GM12878 (cell line): Measurements from ENCODE around the gene TMEM144. TPM values are rescaled to one million over a fixed set of nuclear protein-coding genes. Genes with fewer than 3 reads are reported as not detected.

ENCODE experiments used
- ATAC-seq: fragments of 200-7000 bp; cut with Tn5 transposase; 3 replicates; pipeline ENCODE4 v1.9.1; 2020; ENCODE audit warnings: mild to moderate bottlenecking, moderate library complexity
- BruUV-seq: library from RNA; stranded (reverse); fragments of 400-500 nt; replicated peaks from 2 replicates; lab custom pipeline; 2021; lab: Mats Ljungman, UMichigan
- CTCF ChIA-PET: fragments of 300-600 bp; sonication (Branson Sonifier 250); formaldehyde crosslinking; extraction: SDS; loops from one replicate; lab custom pipeline; 2021; ENCODE audit warnings: inconsistent platforms; lab: Yijun Ruan, JAX
- POLR2A ChIA-PET: fragments of 350-600 bp; formaldehyde crosslinking; extraction: SDS; loops from one replicate; lab custom pipeline; 2021; ENCODE audit warnings: inconsistent platforms; lab: Charles Lee
- RAD21 ChIA-PET: fragments of 300-600 bp; sonication (Branson Sonifier 250); formaldehyde crosslinking; loops from one replicate; lab custom pipeline; 2023; ENCODE audit warnings: antibody characterized with exemption; ENCODE audit not compliant: unreplicated experiment; lab: Charles Lee
- SMC1A ChIA-PET: fragments of 300-600 bp; sonication (Branson Sonifier 250); formaldehyde crosslinking; loops from one replicate; lab custom pipeline; 2023; ENCODE audit not compliant: unreplicated experiment, uncharacterized antibody; lab: Charles Lee
- DNase-seq: peaks from one replicate; pipeline ENCODE4 v3.0.0-alpha.2; 2011; ENCODE audit warnings: low read depth, low spot score
- FAIRE-seq: peaks from 3 replicates; lab custom pipeline; 2011; peaks lifted over from hg19 to GRCh38; lab: Jason Lieb, UNC
- H2AFZ ChIP-seq: 2 replicates; pipeline ENCODE4 v1.6.0; 2011; ENCODE audit warnings: low read depth, low read length, control low read depth; ENCODE audit not compliant: control insufficient read depth
- H3K27ac ChIP-seq: 2 replicates; pipeline ENCODE4 v1.5.1; 2011; ENCODE audit warnings: control low read depth; ENCODE audit not compliant: control insufficient read depth, insufficient read depth
- H3K27me3 ChIP-seq, 2 experiments: replicated peaks in 1 of 2; 2 replicates each; pipeline versions ENCODE4 v1.6.0 to v1.6.1; 2011; ENCODE audit warnings: low read length in 1 of 2; ENCODE audit not compliant: control insufficient read depth in 2 of 2, insufficient read depth in 2 of 2
- H3K36me3 ChIP-seq, 2 experiments: 2 replicates each; pipeline ENCODE4 v1.5.1; 2011; ENCODE audit warnings: low read length in 1 of 2; ENCODE audit not compliant: control insufficient read depth in 2 of 2, insufficient read depth in 2 of 2
- H3K4me1 ChIP-seq: 2 replicates; pipeline ENCODE4 v1.6.1; 2011; ENCODE audit warnings: mild to moderate bottlenecking, low read length, moderate library complexity, mixed read lengths; ENCODE audit not compliant: control insufficient read depth, insufficient read depth
- H3K4me2 ChIP-seq: 2 replicates; pipeline ENCODE4 v1.6.0; 2011; ENCODE audit warnings: control low read depth; ENCODE audit not compliant: control insufficient read depth, insufficient read depth
- H3K4me3 ChIP-seq: fragments of 200-600 bp; sonication (generic); 2 replicates; pipeline ENCODE4 v1.5.1; 2016
- H3K79me2 ChIP-seq: 2 replicates; pipeline ENCODE4 v1.6.0; 2011; ENCODE audit warnings: low read length; ENCODE audit not compliant: control insufficient read depth, insufficient read depth
- H3K9ac ChIP-seq: 2 replicates; pipeline ENCODE4 v1.8.0; 2011; ENCODE audit warnings: low read length, control low read depth, mixed read lengths; ENCODE audit not compliant: control insufficient read depth, insufficient read depth
- H3K9me3 ChIP-seq: replicated peaks from 3 replicates; pipeline ENCODE4 v1.5.1; 2011; ENCODE audit warnings: mild to moderate bottlenecking, low read length; ENCODE audit not compliant: control insufficient read depth, insufficient read depth
- H4K20me1 ChIP-seq: 2 replicates; pipeline ENCODE4 v1.6.0; 2011; ENCODE audit not compliant: control insufficient read depth, insufficient read depth
- E2F4 ChIP-seq: IDR thresholded peaks from 2 replicates; pipeline ENCODE4 v1.6.1; 2012; ENCODE audit warnings: low read depth, low read length, improper control_type of control experiment
- EED ChIP-seq: sonication (generic); IDR thresholded peaks from 2 replicates; pipeline ENCODE4 v1.6.1; 2016; ENCODE audit warnings: antibody characterized with exemption, low read depth
- FOXK2 ChIP-seq: fragments of 450-650 bp; IDR thresholded peaks from 2 replicates; pipeline ENCODE4 v1.6.1; 2017; ENCODE audit warnings: mild to moderate bottlenecking, moderate library complexity
- IKZF1 ChIP-seq: fragments of 450-650 bp; conservative IDR thresholded peaks from 2 replicates; pipeline ENCODE4 v1.6.1; 2017; ENCODE audit warnings: antibody characterized with exemption, mild to moderate bottlenecking
- LARP7 ChIP-seq: fragments of 450-650 bp; IDR thresholded peaks from 2 replicates; pipeline ENCODE4 v1.6.1; 2017; ENCODE audit warnings: mild to moderate bottlenecking
- PAX8 ChIP-seq: fragments of 450-650 bp; IDR thresholded peaks from 2 replicates; pipeline ENCODE4 v1.6.1; 2017; ENCODE audit warnings: mild to moderate bottlenecking, moderate library complexity
- PML ChIP-seq: IDR thresholded peaks from 2 replicates; pipeline ENCODE4 v1.6.1; 2012; ENCODE audit warnings: low read length, inconsistent platforms
- RUNX3 ChIP-seq: IDR thresholded peaks from 2 replicates; pipeline ENCODE4 v1.6.1; 2012; ENCODE audit warnings: low read length, inconsistent platforms
- SUPT20H ChIP-seq: IDR thresholded peaks from 2 replicates; pipeline ENCODE4 v1.6.1; 2011; ENCODE audit warnings: low read depth, mild to moderate bottlenecking, low read length, moderate library complexity, borderline replicate concordance; ENCODE audit not compliant: control insufficient read depth
- TCF12 ChIP-seq: IDR thresholded peaks from 2 replicates; pipeline ENCODE4 v1.6.1; 2011; ENCODE audit warnings: low read depth, mild to moderate bottlenecking, low read length
- TCF3 ChIP-seq: IDR thresholded peaks from 2 replicates; pipeline ENCODE4 v1.6.1; 2012; ENCODE audit warnings: low read depth, mild to moderate bottlenecking, low read length, borderline replicate concordance; ENCODE audit not compliant: insufficient read depth
- WRNIP1 ChIP-seq: IDR thresholded peaks from 2 replicates; pipeline ENCODE4 v1.6.1; 2011; ENCODE audit warnings: low read depth, low read length, improper control_type of control experiment, borderline replicate concordance
- ZBTB40 ChIP-seq: fragments of 450-650 bp; IDR thresholded peaks from 2 replicates; pipeline ENCODE4 v1.6.1; 2016; ENCODE audit warnings: mild to moderate bottlenecking, moderate library complexity, borderline replicate concordance
- WGBS: methylation state at CpG from one replicate; pipeline ENCODE4 v1.1.6; 2016; ENCODE audit warnings: low lambda C conversion rate; ENCODE audit not compliant: insufficient replicate concordance, insufficient coverage; ENCODE audit errors: missing lambda C conversion rate; 5-methylcytosine and 5-hydroxymethylcytosine counted together
- in situ Hi-C: fragments of 300-500 bp; cut with MboI; formaldehyde crosslinking; loops from 9 replicates; pipeline ENCODE4 v1.14.3; 2018; ENCODE audit warnings: mixed read lengths
- intact Hi-C: fragments of 100-400 bp; cut with micrococcal nuclease; formaldehyde crosslinking; loops from one replicate; pipeline ENCODE4 v1.14.2; 2022; ENCODE audit not compliant: unreplicated experiment
- polyA plus RNA-seq, 11 experiments: library from polyadenylated mRNA; depleted of rRNA in 4 of 11; unstranded in 6 of 11; stranded (reverse) in 5 of 11; fragments of >200 nt; fragmentation: Nextera tagmentation in 4 of 11; fragmentation: Illumina TruSeq in 1 of 11; extraction: Ambion mirVana in 4 of 11; extraction: Trizol in 1 of 11; gene quantifications; 1 replicate in 1 of 11; 2 replicates in 10 of 11; pipeline versions ENCODE4 v1.2.1 to v1.2.3, GENCODE V29; 2011 to 2016; ENCODE audit warnings: inconsistent platforms in 2 of 11, missing spikeins in 2 of 11, low read depth in 1 of 11
- total RNA-seq, 4 experiments: library from RNA; depleted of rRNA in 3 of 4; stranded (reverse); fragments of >200 nt in 3 of 4; fragmentation: Illumina TruSeq in 1 of 4; extraction: Trizol in 1 of 4; gene quantifications; 2 replicates each; pipeline versions ENCODE4 v1.2.1 to v1.2.3, GENCODE V29; 2013 to 2021
- TF ChIP-seq, protein P1 (sequence below): fragments of 450-650 bp; IDR thresholded peaks from 2 replicates; pipeline ENCODE4 v1.6.1; 2017; ENCODE audit warnings: low read depth, mild to moderate bottlenecking, moderate library complexity
- TF ChIP-seq, protein P2 (sequence below): fragments of 450-650 bp; IDR thresholded peaks from 2 replicates; pipeline ENCODE4 v1.6.1; 2018; ENCODE audit warnings: borderline replicate concordance, mild to moderate bottlenecking; ENCODE audit not compliant: partially characterized antibody

TMEM144 gene
- total and polyA plus RNA-seq, 10 of the 15 experiments (the other 5 are each of a cell fraction or from before 2014, with no cell fraction given), result 0.08 to 1.8 (median 1.4) TPM

- intact Hi-C loops (no loop called here), in situ Hi-C loops (loop anchor here (10.0 to 25.0 kb wide), 3 partner anchors 576 to 1176 kb away; no protein-coding TSS in a partner anchor)
- ChIA-PET RAD21 (no interaction called here), CTCF (interaction anchor here (2.0 kb wide), 1 partner anchor 14 kb away, joined by 10 read pairs; no protein-coding TSS in a partner anchor), SMC1A (no interaction called here), POLR2A (no interaction called here)
- H3K4me3 ChIP-seq, result no peak overlapping the region
- DNase-seq (no peak), FAIRE-seq (no peak), ATAC-seq (no peak)
- H3K4me2 ChIP-seq, result no peak overlapping the region
- BruUV-seq, result no TSS peak
- H3K9ac ChIP-seq, result no peak overlapping the region
- H3K9me3 ChIP-seq, result no peaks in the 10 kb centered on the region
- no peaks in the 10 kb centered on the region for H3K4me1 ChIP-seq
- no peaks in the 10 kb centered on the region for H3K36me3 ChIP-seq
- H2AFZ ChIP-seq, result no peak overlapping the region
- H3K79me2 ChIP-seq, result no peaks in the 10 kb centered on the region
- no peaks in the 10 kb centered on the region for H4K20me1 ChIP-seq
- no peaks in the 10 kb centered on the region for H3K27me3 ChIP-seq
- TF ChIP-seq RUNX3 (no peak), EED (no peak), PAX8 (no peak), E2F4 (no peak), LARP7 (no peak), FOXK2 (no peak), SUPT20H (no peak), ZBTB40 (no peak), TCF3 (no peak), TCF12 (no peak), WRNIP1 (no peak), IKZF1 (no peak), PML (no peak)
- TF ChIP-seq, protein P1, sequence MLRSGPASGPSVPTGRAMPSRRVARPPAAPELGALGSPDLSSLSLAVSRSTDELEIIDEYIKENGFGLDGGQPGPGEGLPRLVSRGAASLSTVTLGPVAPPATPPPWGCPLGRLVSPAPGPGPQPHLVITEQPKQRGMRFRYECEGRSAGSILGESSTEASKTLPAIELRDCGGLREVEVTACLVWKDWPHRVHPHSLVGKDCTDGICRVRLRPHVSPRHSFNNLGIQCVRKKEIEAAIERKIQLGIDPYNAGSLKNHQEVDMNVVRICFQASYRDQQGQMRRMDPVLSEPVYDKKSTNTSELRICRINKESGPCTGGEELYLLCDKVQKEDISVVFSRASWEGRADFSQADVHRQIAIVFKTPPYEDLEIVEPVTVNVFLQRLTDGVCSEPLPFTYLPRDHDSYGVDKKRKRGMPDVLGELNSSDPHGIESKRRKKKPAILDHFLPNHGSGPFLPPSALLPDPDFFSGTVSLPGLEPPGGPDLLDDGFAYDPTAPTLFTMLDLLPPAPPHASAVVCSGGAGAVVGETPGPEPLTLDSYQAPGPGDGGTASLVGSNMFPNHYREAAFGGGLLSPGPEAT, result no peak
- TF ChIP-seq, protein P2, sequence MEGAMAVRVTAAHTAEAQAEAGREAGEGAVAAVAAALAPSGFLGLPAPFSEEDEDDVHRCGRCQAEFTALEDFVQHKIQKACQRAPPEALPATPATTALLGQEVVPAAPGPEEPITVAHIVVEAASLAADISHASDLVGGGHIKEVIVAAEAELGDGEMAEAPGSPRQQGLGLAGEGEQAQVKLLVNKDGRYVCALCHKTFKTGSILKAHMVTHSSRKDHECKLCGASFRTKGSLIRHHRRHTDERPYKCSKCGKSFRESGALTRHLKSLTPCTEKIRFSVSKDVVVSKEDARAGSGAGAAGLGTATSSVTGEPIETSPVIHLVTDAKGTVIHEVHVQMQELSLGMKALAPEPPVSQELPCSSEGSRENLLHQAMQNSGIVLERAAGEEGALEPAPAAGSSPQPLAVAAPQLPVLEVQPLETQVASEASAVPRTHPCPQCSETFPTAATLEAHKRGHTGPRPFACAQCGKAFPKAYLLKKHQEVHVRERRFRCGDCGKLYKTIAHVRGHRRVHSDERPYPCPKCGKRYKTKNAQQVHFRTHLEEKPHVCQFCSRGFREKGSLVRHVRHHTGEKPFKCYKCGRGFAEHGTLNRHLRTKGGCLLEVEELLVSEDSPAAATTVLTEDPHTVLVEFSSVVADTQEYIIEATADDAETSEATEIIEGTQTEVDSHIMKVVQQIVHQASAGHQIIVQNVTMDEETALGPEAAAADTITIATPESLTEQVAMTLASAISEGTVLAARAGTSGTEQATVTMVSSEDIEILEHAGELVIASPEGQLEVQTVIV, result no peak
- no peak overlapping the region for H3K27ac ChIP-seq
- WGBS, result 2% methylated on average over 2 of the region's 2 CpGs
These were observed 58.3 kb downstream of the TMEM144 start for GRCh38 chr4:158268553-158268952.
